ENCODE measurements around the gene KCNN4.

GRCh38 chr19:43741075-43741825, 39.5 kb downstream of the KCNN4 start:
- TF ChIP-seq YY1 (IDR thresholded peaks at IDR 0.05; ENCODE audit: insufficient read depth, insufficient read length): no peak
- no peak for TF ChIP-seq ZNF274 (IDR thresholded peaks at IDR 0.05; ENCODE audit: low read depth, low read length)
- no peak for TF ChIP-seq SUZ12 (IDR thresholded peaks at IDR 0.05; ENCODE audit: extremely low read depth, insufficient read depth, insufficient read length)
